OCI-M2 (cell line): ENCODE measurements around the gene VASN.

Experiments used
- DNase-seq: peaks from one replicate; lab custom pipeline; 2025; ENCODE audit not compliant: unreplicated experiment; lab: John Stamatoyannopoulos, UW

The VASN gene

GRCh38 chr16:4351880-4352279 lies 19.8 kb upstream of the VASN start:
- no peak for DNase-seq

- DNase-seq, result no peak
Observed at GRCh38 chr16:4352843-4353242, 18.8 kb upstream of the VASN start.

- no peak for DNase-seq
Observed at GRCh38 chr16:4353675-4354074, 18.0 kb upstream of the VASN start.

GRCh38 chr16:4354512-4355409 lies 16.9 kb upstream of the VASN start:
- DNase-seq, result no peak

GRCh38 chr16:4356820-4357219 lies 14.8 kb upstream of the VASN start:
- DNase-seq, result no peak

GRCh38 chr16:4358236-4358635 lies 13.4 kb upstream of the VASN start:
- no peak for DNase-seq

GRCh38 chr16:4358831-4359561 lies 12.7 kb upstream of the VASN start:
- DNase-seq, result no peak

GRCh38 chr16:4359914-4360313 lies 11.7 kb upstream of the VASN start:
- no peak for DNase-seq

GRCh38 chr16:4360538-4361021 lies 11.1 kb upstream of the VASN start:
- DNase-seq, result no peak

- DNase-seq, result no peak
Observed at GRCh38 chr16:4361033-4361943, 10.4 kb upstream of the VASN start.

- no peak for DNase-seq
Observed at GRCh38 chr16:4361944-4362311, 9.7 kb upstream of the VASN start.

- no peak for DNase-seq
Observed at GRCh38 chr16:4362476-4363135, 9.0 kb upstream of the VASN start.

GRCh38 chr16:4364196-4365013 lies 7.2 kb upstream of the VASN start:
- DNase-seq, result no peak

GRCh38 chr16:4365014-4365406 lies 6.6 kb upstream of the VASN start:
- no peak for DNase-seq

- no peak for DNase-seq
Observed at GRCh38 chr16:4365615-4366014, 6.0 kb upstream of the VASN start.

GRCh38 chr16:4366016-4366415 lies 5.6 kb upstream of the VASN start:
- no peak for DNase-seq

GRCh38 chr16:4367393-4367856 lies 4.2 kb upstream of the VASN start:
- DNase-seq, result no peak

GRCh38 chr16:4369007-4369733 lies 2.5 kb upstream of the VASN start:
- no peak for DNase-seq

GRCh38 chr16:4370151-4370550 lies 1.5 kb upstream of the VASN start:
- no peak for DNase-seq
